Psoas muscle (tissue), 8 donors: ENCODE data around the gene PPME1. TPM values are rescaled to one million over a fixed set of nuclear protein-coding genes. Genes with fewer than 3 reads are reported as not detected.

Experiments used
- ATAC-seq, 4 donors: fragments of 200-7000 bp; cut with Tn5 transposase; one replicate each; pipeline ENCODE4 v1.9.1; 2020; ENCODE audit warnings: moderate library complexity in 3 of 4, mild to moderate bottlenecking in 2 of 4
- DNase-seq, 2 donors: peaks; one replicate each; pipeline ENCODE4 v3.0.0-alpha.2; 2020
- H3K27ac ChIP-seq: fragments of 200-600 bp; one replicate; pipeline ENCODE4 v1.8.0; 2022
- H3K27me3 ChIP-seq, 3 donors: fragments of 200-600 bp in 1 of 3; one replicate each; pipeline versions ENCODE4 v1.6.1 to v1.8.0; 2013 to 2022; ENCODE audit warnings: low read length in 2 of 3, mild to moderate bottlenecking in 2 of 3, moderate library complexity in 1 of 3; ENCODE audit not compliant: insufficient read depth in 3 of 3
- H3K36me3 ChIP-seq, 2 donors: fragments of 200-600 bp in 1 of 2; one replicate each; pipeline versions ENCODE4 v1.6.1 to v1.8.0; 2013 to 2022; ENCODE audit warnings: low read depth in 1 of 2, mild to moderate bottlenecking in 1 of 2, moderate library complexity in 1 of 2; ENCODE audit not compliant: insufficient read depth in 1 of 2
- H3K4me1 ChIP-seq: fragments of 200-600 bp; one replicate; pipeline ENCODE4 v1.8.0; 2022
- H3K4me3 ChIP-seq: fragments of 200-600 bp; one replicate; pipeline ENCODE4 v1.8.0; 2022; ENCODE audit warnings: mild to moderate bottlenecking
- H3K9me3 ChIP-seq: fragments of 200-600 bp; one replicate; pipeline ENCODE4 v1.8.0; 2022
- WGBS, 3 donors: extraction: QIAGEN DNeasy Blood & Tissue Kit; methylation state at CpG; one replicate each; pipeline versions ENCODE4 v1.1.6 to v1.1.7; 2013; 5-methylcytosine and 5-hydroxymethylcytosine counted together
- intact Hi-C, 2 donors: fragments of 100-400 bp; cut with DNase I; formaldehyde crosslinking; loops; one replicate each; pipeline versions ENCODE4 v1.11.0 to v1.14.2; 2022
- polyA plus RNA-seq, 3 donors: library from polyadenylated mRNA; stranded (reverse); fragments of 200-250 nt; gene quantifications; one replicate each; pipeline ENCODE4 v1.2.3, GENCODE V29; 2013
- total RNA-seq, 4 donors: library from RNA; stranded (reverse); fragmentation: NEBNext Ultra II Directional in 2 of 4; extraction: Animal tissue kit (Norgen Biotek cat#: 25700) in 2 of 4; gene quantifications; one replicate each; pipeline versions ENCODE4 v1.2.1 to v1.2.4, GENCODE V29; 2021 to 2023
- TF ChIP-seq, protein P1 (sequence below): fragments of 200-600 bp; IDR thresholded peaks from one replicate; pipeline ENCODE4 v1.8.0; 2022; ENCODE audit warnings: antibody characterized with exemption
- donor health status: healthy with polysubstance abuse.
- donor health status: DM: no; HTN: no; CAD: no; lungs with moderate emphysema.
- donor health status: Bipolar disorder and iron deficiency.
- donor health status: healthy.
- donor health status: DM: yes; HTN: yes; CAD: no.
- donor health status: DM: no; HTN: no; CAD: no.
- donor health status: DM: no; HTN: no; CAD: no.
- donor health status: DM: yes; HTN: yes; CAD: no.

Gene PPME1
- total and polyA plus RNA-seq, 7 donors: 28.3 to 47.9 (median 43.1) TPM

DNA sequence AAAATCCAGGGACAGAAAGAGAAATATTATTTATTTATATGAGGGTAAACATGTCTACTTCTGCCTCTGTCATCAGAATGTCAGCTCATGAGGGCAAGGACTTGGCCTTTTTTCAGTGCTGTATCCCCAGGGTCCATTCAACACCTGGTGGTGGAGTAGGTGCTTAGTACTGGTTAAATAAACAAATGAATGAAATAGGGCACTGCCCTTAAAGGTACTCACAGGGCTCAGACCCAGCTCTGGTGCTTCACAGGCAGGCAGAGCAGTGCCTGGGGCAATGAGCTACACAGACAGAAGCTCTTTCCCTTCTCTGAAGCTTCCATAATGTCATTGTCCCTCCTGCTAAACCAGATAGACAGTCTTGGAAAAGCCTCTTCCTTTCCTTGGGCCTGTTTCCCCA, 109.4 kb downstream of the PPME1 start:
- TF ChIP-seq, protein P1, sequence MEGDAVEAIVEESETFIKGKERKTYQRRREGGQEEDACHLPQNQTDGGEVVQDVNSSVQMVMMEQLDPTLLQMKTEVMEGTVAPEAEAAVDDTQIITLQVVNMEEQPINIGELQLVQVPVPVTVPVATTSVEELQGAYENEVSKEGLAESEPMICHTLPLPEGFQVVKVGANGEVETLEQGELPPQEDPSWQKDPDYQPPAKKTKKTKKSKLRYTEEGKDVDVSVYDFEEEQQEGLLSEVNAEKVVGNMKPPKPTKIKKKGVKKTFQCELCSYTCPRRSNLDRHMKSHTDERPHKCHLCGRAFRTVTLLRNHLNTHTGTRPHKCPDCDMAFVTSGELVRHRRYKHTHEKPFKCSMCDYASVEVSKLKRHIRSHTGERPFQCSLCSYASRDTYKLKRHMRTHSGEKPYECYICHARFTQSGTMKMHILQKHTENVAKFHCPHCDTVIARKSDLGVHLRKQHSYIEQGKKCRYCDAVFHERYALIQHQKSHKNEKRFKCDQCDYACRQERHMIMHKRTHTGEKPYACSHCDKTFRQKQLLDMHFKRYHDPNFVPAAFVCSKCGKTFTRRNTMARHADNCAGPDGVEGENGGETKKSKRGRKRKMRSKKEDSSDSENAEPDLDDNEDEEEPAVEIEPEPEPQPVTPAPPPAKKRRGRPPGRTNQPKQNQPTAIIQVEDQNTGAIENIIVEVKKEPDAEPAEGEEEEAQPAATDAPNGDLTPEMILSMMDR: no peak
- ATAC-seq (no peak), DNase-seq (no peak)
- no peak overlapping the region for H3K4me3 ChIP-seq
- H3K9me3 ChIP-seq: no peaks in the 10 kb centered on the region
- H3K4me1 ChIP-seq: no peaks in the 10 kb centered on the region
- intact Hi-C loops: no loop called here
- no peak overlapping the region for H3K27ac ChIP-seq
- no peaks in the 10 kb centered on the region for H3K27me3 ChIP-seq
- no peaks in the 10 kb centered on the region for H3K36me3 ChIP-seq

DNA sequence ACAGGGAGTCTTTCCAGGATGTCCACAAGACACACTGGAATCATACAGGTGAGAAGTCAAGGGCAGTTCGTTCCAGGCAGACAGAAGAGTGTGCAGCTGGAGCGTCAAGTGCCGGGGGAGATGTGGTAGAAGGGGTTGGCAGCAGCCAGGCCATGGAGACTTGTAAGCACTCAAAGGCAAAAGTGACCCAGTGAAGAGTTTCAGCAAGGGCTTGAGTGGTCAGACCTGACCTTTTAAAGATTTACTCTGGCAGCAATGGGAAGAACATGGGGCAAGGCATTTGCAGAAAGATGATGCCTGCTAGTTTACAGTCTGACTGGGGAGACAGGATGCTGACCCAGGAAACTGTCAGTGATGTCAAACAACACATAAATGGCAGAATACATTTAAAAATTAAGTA, 111.3 kb downstream of the PPME1 start:
- DNase-seq (no peak), ATAC-seq (no peak)
- no peaks in the 10 kb centered on the region for H3K27me3 ChIP-seq
- no peak overlapping the region for H3K27ac ChIP-seq
- H3K4me3 ChIP-seq: no peak overlapping the region
- H3K36me3 ChIP-seq: no peaks in the 10 kb centered on the region
- H3K9me3 ChIP-seq: no peaks in the 10 kb centered on the region
- intact Hi-C loops: no loop called here
- 70 to 96% (median 89%) methylated on average over 3 of the region's 3 CpGs for WGBS, 3 donors
- no peaks in the 10 kb centered on the region for H3K4me1 ChIP-seq
- TF ChIP-seq, protein P1: no peak

DNA sequence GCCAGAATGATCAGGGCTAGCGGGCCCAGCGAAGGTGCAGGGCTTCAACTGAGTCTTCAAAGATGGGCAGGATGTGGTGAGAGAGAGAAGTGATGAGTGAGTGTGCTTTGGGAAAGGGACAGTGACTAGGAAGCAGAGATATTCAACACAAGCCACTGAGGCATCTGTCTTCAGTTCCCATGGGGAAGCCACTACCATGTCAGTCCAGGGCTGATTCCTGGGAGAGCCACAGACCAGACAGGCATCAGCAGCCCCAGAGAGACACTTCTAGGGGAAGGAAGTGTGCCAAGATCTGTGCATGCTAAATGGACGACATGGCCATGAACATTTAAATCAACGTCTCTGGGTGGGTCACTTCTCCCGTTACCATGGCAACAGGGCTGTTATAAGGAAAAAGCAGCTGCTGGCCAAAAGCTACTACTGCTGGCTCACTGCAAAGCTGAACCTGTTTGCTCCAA, 111.9 kb downstream of the PPME1 start:
- H3K9me3 ChIP-seq: no peaks in the 10 kb centered on the region
- WGBS, 3 donors: 47 to 63% (median 50%) methylated on average over 5 of the region's 5 CpGs
- ATAC-seq (no peak), DNase-seq (no peak)
- no peak overlapping the region for H3K27ac ChIP-seq
- no peaks in the 10 kb centered on the region for H3K36me3 ChIP-seq
- no peaks in the 10 kb centered on the region for H3K4me1 ChIP-seq
- H3K27me3 ChIP-seq: no peaks in the 10 kb centered on the region
- TF ChIP-seq, protein P1: no peak
- intact Hi-C loops: no loop called here
- no peak overlapping the region for H3K4me3 ChIP-seq

DNA sequence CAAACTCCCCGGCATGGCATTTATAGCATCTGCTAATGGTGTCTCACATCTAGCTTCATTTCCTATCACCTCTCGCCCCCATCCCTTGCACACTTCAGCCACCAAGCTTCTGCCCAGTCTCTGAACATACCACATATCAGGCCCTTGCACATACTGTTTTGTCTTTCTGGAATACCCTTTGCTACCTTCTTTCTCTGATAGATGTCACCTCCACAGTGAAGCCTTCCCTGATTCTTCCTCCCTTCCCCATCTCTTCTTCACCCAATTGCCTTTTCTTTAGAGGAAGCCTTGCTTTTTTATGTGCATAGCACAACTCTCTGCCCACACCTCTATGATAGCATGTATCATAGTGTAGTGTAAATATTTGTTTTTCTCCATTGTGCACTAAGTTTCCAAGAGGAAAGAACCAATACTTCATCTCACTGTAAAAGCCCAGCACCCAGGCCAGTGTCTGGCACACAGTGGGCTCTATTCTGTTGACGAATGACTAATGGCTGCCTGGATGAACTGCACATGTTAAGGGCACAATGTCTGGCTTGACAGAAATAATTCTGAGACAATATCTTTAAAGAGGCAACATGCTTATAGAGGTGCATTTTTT, 112.6 kb downstream of the PPME1 start:
- 69 to 84% (median 70%) methylated on average over 3 of the region's 3 CpGs for WGBS, 3 donors
- intact Hi-C loops: no loop called here
- no peak for ATAC-seq

More for the DNA sequence above, 112.6 kb downstream of the PPME1 start:
- no peaks in the 10 kb centered on the region for H3K4me1 ChIP-seq
- no peaks in the 10 kb centered on the region for H3K36me3 ChIP-seq
- DNase-seq: no peak
- TF ChIP-seq, protein P1: no peak
- H3K27me3 ChIP-seq: no peaks in the 10 kb centered on the region
- no peaks in the 10 kb centered on the region for H3K9me3 ChIP-seq
- no peak overlapping the region for H3K27ac ChIP-seq
- H3K4me3 ChIP-seq: no peak overlapping the region
